Uterus (tissue), 2 donors: ENCODE results near the gene MAML1.

ENCODE experiments used
- CTCF ChIP-seq, 4 experiments: fragments of 200-600 bp in 2 of 4; fragments of 450-650 bp in 2 of 4; sonication (generic) in 2 of 4; IDR thresholded peaks; one replicate each; pipeline ENCODE4 v1.5.1; 2016 to 2019; ENCODE audit warnings: antibody characterized with exemption in 4 of 4, mild to moderate bottlenecking in 2 of 4, moderate library complexity in 1 of 4
- POLR2A ChIP-seq, 2 donors: fragments of 450-650 bp; IDR thresholded peaks; one replicate each; pipeline ENCODE4 v1.6.1; 2016; ENCODE audit warnings: antibody characterized with exemption in 2 of 2, mild to moderate bottlenecking in 1 of 2, moderate library complexity in 1 of 2

GRCh38 chr5:179716286-179716685 lies 16.3 kb upstream of the MAML1 start:
- no peak for TF ChIP-seq CTCF (IDR thresholded peaks at IDR 0.05)
- no peak for TF ChIP-seq POLR2A (IDR thresholded peaks at IDR 0.05)
